Trophoblast cell (in vitro differentiated cells and primary cell): Measurements from ENCODE around the gene PSMD5.

ENCODE experiments used
- DNase-seq, 2 donors: peaks; one replicate each; pipeline ENCODE4 v3.0.0-alpha.2; 2016
- H2AFZ ChIP-seq: 2 replicates; pipeline ENCODE4 v1.6.1; 2013; ENCODE audit warnings: low read length, moderate library complexity, mild to moderate bottlenecking; ENCODE audit not compliant: insufficient read depth, poor library complexity
- H2AK5ac ChIP-seq: 2 replicates; pipeline ENCODE4 v1.6.1; 2013; ENCODE audit warnings: mild to moderate bottlenecking, low read length
- H2BK120ac ChIP-seq: 2 replicates; pipeline ENCODE4 v1.6.1; 2013; ENCODE audit warnings: low read length, mild to moderate bottlenecking, moderate library complexity; ENCODE audit not compliant: insufficient read depth, poor library complexity
- H2BK12ac ChIP-seq: 2 replicates; pipeline ENCODE4 v1.6.1; 2013; ENCODE audit warnings: mild to moderate bottlenecking, low read length, moderate library complexity
- H2BK5ac ChIP-seq: 2 replicates; pipeline ENCODE4 v1.6.1; 2013; ENCODE audit warnings: low read length, low read depth, moderate library complexity, mild to moderate bottlenecking; ENCODE audit not compliant: poor library complexity
- H3K14ac ChIP-seq: 2 replicates; pipeline ENCODE4 v1.6.1; 2013; ENCODE audit warnings: mild to moderate bottlenecking, low read length
- H3K18ac ChIP-seq: 2 replicates; pipeline ENCODE4 v1.6.1; 2013; ENCODE audit warnings: mild to moderate bottlenecking, low read length
- H3K23ac ChIP-seq: 2 replicates; pipeline ENCODE4 v1.6.1; 2013; ENCODE audit warnings: low read length
- H3K27ac ChIP-seq: 2 replicates; pipeline ENCODE4 v1.5.1; 2013; ENCODE audit warnings: low read depth, mild to moderate bottlenecking, inconsistent platforms, low read length, moderate library complexity
- H3K27me3 ChIP-seq: 2 replicates; pipeline ENCODE4 v1.6.1; 2013; ENCODE audit warnings: inconsistent platforms, mild to moderate bottlenecking, low read length, moderate library complexity; ENCODE audit not compliant: insufficient read depth
- H3K36me3 ChIP-seq, 2 experiments: 1 replicate in 1 of 2; 2 replicates in 1 of 2; pipeline ENCODE4 v1.6.1; 2013; ENCODE audit warnings: low read length in 2 of 2, mild to moderate bottlenecking in 2 of 2, moderate library complexity in 1 of 2; ENCODE audit not compliant: insufficient read depth in 2 of 2, control insufficient read depth in 1 of 2
- H3K4ac ChIP-seq: 2 replicates; pipeline ENCODE4 v1.6.1; 2013; ENCODE audit warnings: low read depth, mild to moderate bottlenecking, low read length, moderate library complexity
- H3K4me1 ChIP-seq, 2 experiments: 1 replicate in 1 of 2; 2 replicates in 1 of 2; pipeline ENCODE4 v1.6.1; 2013; ENCODE audit warnings: low read length in 2 of 2, mild to moderate bottlenecking in 2 of 2, moderate library complexity in 1 of 2; ENCODE audit not compliant: insufficient read depth in 2 of 2, control insufficient read depth in 1 of 2
- H3K4me2 ChIP-seq: 2 replicates; pipeline ENCODE4 v1.6.1; 2013; ENCODE audit warnings: inconsistent platforms, mild to moderate bottlenecking, low read length, moderate library complexity
- H3K4me3 ChIP-seq: 2 replicates; pipeline ENCODE4 v1.5.1; 2013; ENCODE audit warnings: mild to moderate bottlenecking, low read depth, low read length, inconsistent platforms
- H3K79me1 ChIP-seq: one replicate; pipeline ENCODE4 v1.6.1; 2013; ENCODE audit warnings: low read length
- H3K79me2 ChIP-seq: 2 replicates; pipeline ENCODE4 v1.6.1; 2013; ENCODE audit warnings: low read length, mild to moderate bottlenecking; ENCODE audit not compliant: control insufficient read depth, insufficient read depth, poor library complexity
- H3K9ac ChIP-seq: 2 replicates; pipeline ENCODE4 v1.6.1; 2013; ENCODE audit warnings: mild to moderate bottlenecking, low read length
- H3K9me3 ChIP-seq: 2 replicates; pipeline ENCODE4 v1.6.1; 2013; ENCODE audit warnings: low read depth, mild to moderate bottlenecking, control low read depth, inconsistent platforms, low read length; ENCODE audit not compliant: insufficient read depth
- H4K12ac ChIP-seq: 2 replicates; pipeline ENCODE4 v1.6.1; 2013; ENCODE audit warnings: low read depth, mild to moderate bottlenecking, low read length, moderate library complexity
- H4K8ac ChIP-seq: 2 replicates; pipeline ENCODE4 v1.6.1; 2013; ENCODE audit warnings: low read depth, mild to moderate bottlenecking, low read length, moderate library complexity
- H4K91ac ChIP-seq: one replicate; pipeline ENCODE4 v1.6.1; 2013; ENCODE audit warnings: low read depth, mild to moderate bottlenecking, low read length, moderate library complexity
- WGBS: extraction: QIAGEN DNeasy Blood & Tissue Kit; methylation state at CpG from one replicate; pipeline ENCODE4 v1.1.7; 2013; ENCODE audit warnings: missing lambda C conversion rate; ENCODE audit not compliant: insufficient read length, insufficient coverage; ENCODE audit errors: extremely low coverage; 5-methylcytosine and 5-hydroxymethylcytosine counted together

PSMD5 gene

GRCh38 chr9:120781236-120781635 lies 61.5 kb downstream of the PSMD5 start:
- H3K9ac ChIP-seq, result no peak overlapping the region
- WGBS, result no CpG with 5 or more reads among the region's 2 CpGs
- peaks cover 10 to 11% of the 10 kb centered on the region in 2 experiments for H3K36me3 ChIP-seq
- H3K79me2 ChIP-seq, result no peaks in the 10 kb centered on the region
- DNase-seq, result no peak
- no peaks in the 10 kb centered on the region for H3K27me3 ChIP-seq
- H3K4me2 ChIP-seq, result no peak overlapping the region
- H3K4ac ChIP-seq, result no peak overlapping the region
- no peaks in the 10 kb centered on the region for H3K9me3 ChIP-seq
- H2BK12ac ChIP-seq, result no peak overlapping the region
- no peak overlapping the region for H4K12ac ChIP-seq
- no peaks in the 10 kb centered on the region for H3K79me1 ChIP-seq
- H3K4me3 ChIP-seq, result no peak overlapping the region
- H2BK120ac ChIP-seq, result no peak overlapping the region
- H4K91ac ChIP-seq, result no peak overlapping the region
- H2BK5ac ChIP-seq, result no peak overlapping the region
- H3K27ac ChIP-seq, result no peak overlapping the region
- no peak overlapping the region for H4K8ac ChIP-seq
- H3K18ac ChIP-seq, result no peak overlapping the region
- no peak overlapping the region for H3K14ac ChIP-seq
- no peak overlapping the region for H2AFZ ChIP-seq
- no peak overlapping the region for H3K23ac ChIP-seq
- H2AK5ac ChIP-seq, result no peak overlapping the region
- H3K4me1 ChIP-seq, result no peaks in the 10 kb centered on the region

- no peak overlapping the region for H3K18ac ChIP-seq
- H3K79me1 ChIP-seq, result no peaks in the 10 kb centered on the region
- H3K27ac ChIP-seq, result no peak overlapping the region
- H3K36me3 ChIP-seq, result peaks cover 7 to 11% of the 10 kb centered on the region in 2 experiments
- H3K9me3 ChIP-seq, result no peaks in the 10 kb centered on the region
- no peak overlapping the region for H4K8ac ChIP-seq
- H4K91ac ChIP-seq, result no peak overlapping the region
- no peak overlapping the region for H3K9ac ChIP-seq
- no CpG with 5 or more reads among the region's 3 CpGs for WGBS
- H3K14ac ChIP-seq, result no peak overlapping the region
- H3K4me3 ChIP-seq, result no peak overlapping the region
- H3K4ac ChIP-seq, result no peak overlapping the region
- H3K4me1 ChIP-seq, result no peaks in the 10 kb centered on the region
- DNase-seq, result no peak
- no peak overlapping the region for H2BK120ac ChIP-seq
- H3K27me3 ChIP-seq, result no peaks in the 10 kb centered on the region
- no peaks in the 10 kb centered on the region for H3K79me2 ChIP-seq
- H2AK5ac ChIP-seq, result no peak overlapping the region
- no peak overlapping the region for H3K4me2 ChIP-seq
- H2BK12ac ChIP-seq, result no peak overlapping the region
- H4K12ac ChIP-seq, result no peak overlapping the region
- no peak overlapping the region for H2BK5ac ChIP-seq
- no peak overlapping the region for H2AFZ ChIP-seq
- no peak overlapping the region for H3K23ac ChIP-seq
These were observed 62.4 kb downstream of the PSMD5 start for GRCh38 chr9:120780367-120780766.

GRCh38 chr9:120779227-120779626 lies 63.5 kb downstream of the PSMD5 start:
- H3K14ac ChIP-seq, result no peak overlapping the region
- H2BK120ac ChIP-seq, result no peak overlapping the region
- H3K4me3 ChIP-seq, result no peak overlapping the region
- no peaks in the 10 kb centered on the region for H3K79me1 ChIP-seq
- no peak overlapping the region for H3K18ac ChIP-seq
- no peaks in the 10 kb centered on the region for H3K4me1 ChIP-seq
- peaks cover 5 to 15% of the 10 kb centered on the region in 2 experiments for H3K36me3 ChIP-seq
- H3K9ac ChIP-seq, result no peak overlapping the region
- no peak overlapping the region for H2AK5ac ChIP-seq
- no peaks in the 10 kb centered on the region for H3K79me2 ChIP-seq
- no peak overlapping the region for H2BK12ac ChIP-seq
- H2AFZ ChIP-seq, result no peak overlapping the region
- no peak overlapping the region for H4K12ac ChIP-seq
- no peak overlapping the region for H4K8ac ChIP-seq
- H3K4me2 ChIP-seq, result no peak overlapping the region
- H4K91ac ChIP-seq, result no peak overlapping the region
- H3K27me3 ChIP-seq, result no peaks in the 10 kb centered on the region
- H3K9me3 ChIP-seq, result no peaks in the 10 kb centered on the region
- no peak for DNase-seq
- no peak overlapping the region for H2BK5ac ChIP-seq
- no peak overlapping the region for H3K27ac ChIP-seq
- no peak overlapping the region for H3K4ac ChIP-seq
- H3K23ac ChIP-seq, result no peak overlapping the region

- Histone ChIP-seq H3K36me3 (peaks cover 6 to 15% of the 10 kb centered on the region in 2 experiments), H3K27me3 (no peaks in the 10 kb centered on the region), H3K4ac (no peak overlapping the region), H3K9ac (no peak overlapping the region), H3K79me2 (no peaks in the 10 kb centered on the region), H4K91ac (no peak overlapping the region), H3K18ac (no peak overlapping the region), H3K9me3 (no peaks in the 10 kb centered on the region), H2AFZ (no peak overlapping the region), H3K4me3 (no peak overlapping the region), H2AK5ac (no peak overlapping the region), H2BK120ac (no peak overlapping the region), H3K14ac (no peak overlapping the region), H3K4me1 (no peaks in the 10 kb centered on the region), H2BK5ac (no peak overlapping the region), H2BK12ac (no peak overlapping the region), H4K12ac (no peak overlapping the region), H3K23ac (no peak overlapping the region), H4K8ac (no peak overlapping the region), H3K27ac (no peak overlapping the region), H3K79me1 (no peaks in the 10 kb centered on the region), H3K4me2 (no peak overlapping the region)
- no CpG with 5 or more reads among the region's 2 CpGs for WGBS
- no peak for DNase-seq
These were observed 64.0 kb downstream of the PSMD5 start for GRCh38 chr9:120778758-120779157.
